ENCODE data around the gene JPH3.

DNA sequence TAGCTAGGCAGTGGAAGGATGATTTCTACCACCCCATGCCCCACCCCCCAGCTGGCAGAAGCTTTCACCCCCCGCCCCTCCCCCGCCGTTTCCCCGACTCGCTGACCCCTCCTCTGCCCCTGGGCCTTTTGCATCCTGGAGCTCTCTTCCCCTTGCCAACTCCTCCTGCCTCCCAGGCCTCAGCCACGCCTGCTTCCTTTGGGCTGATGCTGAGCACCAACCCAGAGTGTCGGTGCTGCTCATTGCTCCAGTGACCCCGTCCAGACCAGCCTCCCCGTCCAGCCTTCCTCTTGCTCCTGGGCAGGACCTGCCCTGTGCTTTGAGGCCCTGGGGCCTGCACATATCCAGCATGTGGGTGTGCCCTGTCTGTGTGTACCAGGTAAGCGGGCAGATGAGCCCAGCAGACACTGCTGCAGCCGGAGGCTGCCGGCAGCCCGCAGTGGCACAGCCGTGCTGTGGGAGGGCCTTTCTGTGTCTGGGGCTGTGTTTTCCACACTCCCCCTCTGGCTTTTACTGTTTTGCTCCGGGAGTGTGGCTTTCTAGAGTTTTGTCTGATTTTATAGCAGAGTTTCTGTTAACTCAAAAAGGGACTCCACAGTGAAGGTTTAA lies 72.9 kb downstream of the JPH3 start:
- no peak for TF ChIP-seq ZNF219 (CRISPR knock-in tag; IDR thresholded peaks at IDR 0.05; ENCODE audit: borderline replicate concordance)
- TF ChIP-seq FOXK1 (CRISPR knock-in tag; IDR thresholded peaks at IDR 0.05) = no peak
- TF ChIP-seq PRRX2 (CRISPR knock-in tag; IDR thresholded peaks at IDR 0.05) = no peak
- TF ChIP-seq OVOL2 (CRISPR knock-in tag; IDR thresholded peaks at IDR 0.05; ENCODE audit: borderline replicate concordance) = no peak
- TF ChIP-seq, protein P1, sequence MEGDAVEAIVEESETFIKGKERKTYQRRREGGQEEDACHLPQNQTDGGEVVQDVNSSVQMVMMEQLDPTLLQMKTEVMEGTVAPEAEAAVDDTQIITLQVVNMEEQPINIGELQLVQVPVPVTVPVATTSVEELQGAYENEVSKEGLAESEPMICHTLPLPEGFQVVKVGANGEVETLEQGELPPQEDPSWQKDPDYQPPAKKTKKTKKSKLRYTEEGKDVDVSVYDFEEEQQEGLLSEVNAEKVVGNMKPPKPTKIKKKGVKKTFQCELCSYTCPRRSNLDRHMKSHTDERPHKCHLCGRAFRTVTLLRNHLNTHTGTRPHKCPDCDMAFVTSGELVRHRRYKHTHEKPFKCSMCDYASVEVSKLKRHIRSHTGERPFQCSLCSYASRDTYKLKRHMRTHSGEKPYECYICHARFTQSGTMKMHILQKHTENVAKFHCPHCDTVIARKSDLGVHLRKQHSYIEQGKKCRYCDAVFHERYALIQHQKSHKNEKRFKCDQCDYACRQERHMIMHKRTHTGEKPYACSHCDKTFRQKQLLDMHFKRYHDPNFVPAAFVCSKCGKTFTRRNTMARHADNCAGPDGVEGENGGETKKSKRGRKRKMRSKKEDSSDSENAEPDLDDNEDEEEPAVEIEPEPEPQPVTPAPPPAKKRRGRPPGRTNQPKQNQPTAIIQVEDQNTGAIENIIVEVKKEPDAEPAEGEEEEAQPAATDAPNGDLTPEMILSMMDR (IDR thresholded peaks at IDR 0.05) = no peak
